Measurements from ENCODE around the gene KIAA1191. TPM values are rescaled to one million over a fixed set of nuclear protein-coding genes. Genes with fewer than 3 reads are reported as not detected.

Gene KIAA1191
- total RNA-seq (98.3 and 104 TPM in 2 replicates), polyA plus RNA-seq (96.8 and 110 TPM in 2 replicates)

DNA sequence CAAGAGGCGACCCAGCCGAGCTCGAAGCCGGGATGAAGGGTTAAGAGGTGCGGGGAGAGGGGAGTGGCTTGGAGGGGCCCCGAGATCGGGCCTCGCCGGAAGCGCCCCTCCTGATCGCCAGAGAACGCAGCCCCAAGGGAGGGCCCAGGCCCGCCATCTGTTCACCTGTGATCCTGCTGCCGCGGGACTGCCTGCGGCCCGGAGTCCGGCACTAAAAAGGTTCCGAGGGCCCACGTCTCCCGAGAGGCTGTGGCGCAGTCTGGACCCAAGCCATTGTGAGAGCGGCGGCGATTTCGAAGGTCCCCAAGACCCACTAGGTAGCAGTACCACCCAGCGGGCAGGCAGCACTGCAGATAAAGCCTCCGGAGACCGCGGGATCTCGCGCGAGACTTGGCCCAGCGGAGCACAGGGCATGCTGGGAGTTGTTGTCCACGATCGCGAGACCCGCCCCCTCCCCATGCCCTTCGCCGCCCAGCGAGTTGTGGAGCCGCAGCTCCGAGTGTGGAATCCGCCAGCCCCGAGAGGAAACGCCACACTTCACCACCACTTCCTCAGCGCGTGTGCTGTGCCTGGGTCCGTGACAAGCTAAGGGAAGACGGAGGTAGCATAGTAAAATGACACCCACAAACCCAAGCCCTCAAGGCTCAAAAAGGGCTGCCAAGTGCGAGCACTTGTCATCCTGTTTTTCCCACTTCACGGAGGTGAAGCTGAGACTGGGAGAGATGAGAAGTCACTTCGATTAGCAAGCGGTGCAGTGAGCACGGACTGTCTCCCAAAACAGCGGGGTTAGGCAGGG, at the start of gene KIAA1191:
KIAA1191 (minus strand) TSS at position 328 of the 796 bp plus-strand sequence. CDS start 2,256 bp downstream, outside the sequence.
- Histone ChIP-seq H3K27ac (peak within 1 kb of the TSS; percentile 74), H2AFZ (peak within 1 kb of the TSS; percentile 68), H4K20me1 (ENCODE audit: insufficient read depth, poor library complexity, severe bottlenecking) (peaks cover 28% of the 10 kb centered on the region), H3K4me1 (ENCODE audit: insufficient read depth) (peaks cover 7% of the 10 kb centered on the region), H3K9me2 (replicated peaks; ENCODE audit: insufficient read depth) (no peaks in the 10 kb centered on the region), H3K27me3 (no peaks in the 10 kb centered on the region), H3K79me2 (peaks cover 46% of the 10 kb centered on the region), H3K4me3 (peak within 1 kb of the TSS; percentile 63), H3K4me2 (peak within 1 kb of the TSS; percentile 88), H3K9me3 (ENCODE audit: low read depth) (no peaks in the 10 kb centered on the region), H3K36me3 (replicated peaks; ENCODE audit: insufficient read depth, low read depth) (no peaks in the 10 kb centered on the region)
- WGBS (ENCODE audit: low lambda C conversion rate, missing lambda C conversion rate) = 3% methylated on average over 54 of the region's 56 CpGs
- TF ChIP-seq, protein P1, sequence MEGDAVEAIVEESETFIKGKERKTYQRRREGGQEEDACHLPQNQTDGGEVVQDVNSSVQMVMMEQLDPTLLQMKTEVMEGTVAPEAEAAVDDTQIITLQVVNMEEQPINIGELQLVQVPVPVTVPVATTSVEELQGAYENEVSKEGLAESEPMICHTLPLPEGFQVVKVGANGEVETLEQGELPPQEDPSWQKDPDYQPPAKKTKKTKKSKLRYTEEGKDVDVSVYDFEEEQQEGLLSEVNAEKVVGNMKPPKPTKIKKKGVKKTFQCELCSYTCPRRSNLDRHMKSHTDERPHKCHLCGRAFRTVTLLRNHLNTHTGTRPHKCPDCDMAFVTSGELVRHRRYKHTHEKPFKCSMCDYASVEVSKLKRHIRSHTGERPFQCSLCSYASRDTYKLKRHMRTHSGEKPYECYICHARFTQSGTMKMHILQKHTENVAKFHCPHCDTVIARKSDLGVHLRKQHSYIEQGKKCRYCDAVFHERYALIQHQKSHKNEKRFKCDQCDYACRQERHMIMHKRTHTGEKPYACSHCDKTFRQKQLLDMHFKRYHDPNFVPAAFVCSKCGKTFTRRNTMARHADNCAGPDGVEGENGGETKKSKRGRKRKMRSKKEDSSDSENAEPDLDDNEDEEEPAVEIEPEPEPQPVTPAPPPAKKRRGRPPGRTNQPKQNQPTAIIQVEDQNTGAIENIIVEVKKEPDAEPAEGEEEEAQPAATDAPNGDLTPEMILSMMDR (IDR thresholded peaks at IDR 0.05; ENCODE audit: poor library complexity) = peak; percentile 36
- TF ChIP-seq EZH2 (IDR thresholded peaks at IDR 0.05; ENCODE audit: borderline replicate concordance) (no peak), EZH2phosphoT487 (IDR thresholded peaks at IDR 0.05; ENCODE audit: low read depth, severe bottlenecking, unreplicated experiment) (no peak)
- DNase-seq (ENCODE audit: low spot score) = peak; percentile 96

DNA sequence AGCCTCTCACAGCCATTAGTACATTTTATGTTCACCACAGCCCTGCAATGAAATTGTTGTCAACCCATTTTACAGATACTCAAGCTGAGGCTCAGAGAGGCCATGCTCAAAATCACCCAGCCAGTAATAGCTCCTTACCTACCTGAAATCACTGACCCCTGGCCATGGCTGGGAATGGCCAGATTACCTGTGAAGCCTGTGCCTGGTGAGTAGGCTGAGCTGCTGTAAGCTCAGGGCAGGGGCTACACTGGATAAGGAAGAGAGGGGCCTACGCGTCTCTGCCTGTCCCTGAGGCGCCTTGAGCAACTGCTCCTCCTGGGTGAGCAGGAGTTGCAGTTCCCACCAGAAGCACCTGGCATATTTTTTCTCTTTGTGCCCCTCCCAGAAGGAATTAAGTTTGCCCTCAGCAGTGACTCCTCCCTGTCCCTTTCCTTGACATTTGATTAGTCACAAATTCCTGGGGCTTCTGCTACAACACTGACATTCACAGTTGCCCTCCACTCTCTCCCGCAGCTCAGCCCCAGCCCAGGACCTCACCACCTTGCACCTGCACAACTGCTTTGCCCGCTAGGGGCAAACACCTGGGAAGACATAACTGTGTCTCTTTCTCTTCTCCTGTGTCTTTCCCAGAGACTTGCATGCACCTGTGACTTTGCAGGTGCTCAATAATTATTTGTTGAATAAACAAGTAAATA, 49.1 kb upstream of the KIAA1191 start:
- no peaks in the 10 kb centered on the region for H3K36me3 ChIP-seq (replicated peaks; ENCODE audit: insufficient read depth, low read depth)
- H3K27ac ChIP-seq = no peak overlapping the region
- DNase-seq (ENCODE audit: low spot score) = no peak

DNA sequence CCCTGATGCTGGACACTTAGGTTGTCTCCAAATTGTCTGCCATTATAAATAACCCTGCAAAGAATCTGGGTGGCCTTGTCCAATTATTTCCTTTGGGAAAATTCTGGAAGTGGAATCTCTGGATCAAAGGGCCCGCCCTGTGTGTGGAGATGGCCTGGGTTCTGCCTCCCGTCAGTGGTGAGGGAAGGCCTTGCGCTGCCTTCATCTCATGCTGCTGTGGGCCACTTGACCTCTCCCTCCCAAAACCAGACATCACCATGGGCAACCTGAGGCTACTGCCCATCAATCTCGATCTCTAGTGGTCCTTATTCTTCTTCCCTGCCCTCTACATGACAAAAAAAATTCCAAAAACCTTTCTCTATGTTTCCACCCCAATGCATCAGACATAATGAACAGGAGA, 48.2 kb upstream of the KIAA1191 start:
- Histone ChIP-seq H3K79me2 (peaks cover 40% of the 10 kb centered on the region), H2AFZ (no peak overlapping the region), H3K9me2 (replicated peaks; ENCODE audit: insufficient read depth) (no peaks in the 10 kb centered on the region), H3K4me2 (no peak overlapping the region), H3K27ac (no peak overlapping the region), H3K36me3 (replicated peaks; ENCODE audit: insufficient read depth, low read depth) (no peaks in the 10 kb centered on the region), H3K27me3 (no peaks in the 10 kb centered on the region), H3K4me3 (no peak overlapping the region), H3K9me3 (ENCODE audit: low read depth) (no peaks in the 10 kb centered on the region), H4K20me1 (ENCODE audit: insufficient read depth, poor library complexity, severe bottlenecking) (peaks cover 22% of the 10 kb centered on the region), H3K4me1 (ENCODE audit: insufficient read depth) (no peaks in the 10 kb centered on the region)
- DNase-seq (ENCODE audit: low spot score) = no peak
- TF ChIP-seq EZH2phosphoT487 (IDR thresholded peaks at IDR 0.05; ENCODE audit: low read depth, severe bottlenecking, unreplicated experiment) (no peak), EZH2 (IDR thresholded peaks at IDR 0.05; ENCODE audit: borderline replicate concordance) (no peak)
- TF ChIP-seq, protein P1 (IDR thresholded peaks at IDR 0.05; ENCODE audit: poor library complexity) = no peak
- 96% methylated on average over 4 of the region's 4 CpGs for WGBS (ENCODE audit: low lambda C conversion rate, missing lambda C conversion rate)

More for the DNA sequence above, 49.1 kb upstream of the KIAA1191 start:
- H2AFZ ChIP-seq = no peak overlapping the region
- H3K9me2 ChIP-seq (replicated peaks; ENCODE audit: insufficient read depth) = no peaks in the 10 kb centered on the region
- H3K4me3 ChIP-seq = no peak overlapping the region
- H3K4me1 ChIP-seq (ENCODE audit: insufficient read depth) = peaks cover 8% of the 10 kb centered on the region
- H3K9me3 ChIP-seq (ENCODE audit: low read depth) = no peaks in the 10 kb centered on the region
- peaks cover 49% of the 10 kb centered on the region for H3K79me2 ChIP-seq
- H4K20me1 ChIP-seq (ENCODE audit: insufficient read depth, poor library complexity, severe bottlenecking) = peaks cover 27% of the 10 kb centered on the region
- WGBS (ENCODE audit: low lambda C conversion rate, missing lambda C conversion rate) = 88% methylated on average over 5 of the region's 5 CpGs
- no peak overlapping the region for H3K4me2 ChIP-seq
- TF ChIP-seq, protein P1 (IDR thresholded peaks at IDR 0.05; ENCODE audit: poor library complexity) = no peak
- no peak for TF ChIP-seq EZH2phosphoT487 (IDR thresholded peaks at IDR 0.05; ENCODE audit: low read depth, severe bottlenecking, unreplicated experiment)
- no peak for TF ChIP-seq EZH2 (IDR thresholded peaks at IDR 0.05; ENCODE audit: borderline replicate concordance)
- H3K27me3 ChIP-seq = no peaks in the 10 kb centered on the region
